Measurements from ENCODE around the gene KIAA0319L.

The KIAA0319L gene

GRCh38 chr1:35499231-35499630, 58.0 kb downstream of the KIAA0319L start:
- in situ Hi-C loops (cut with MboI; ENCODE audit: low sequenced_read_pairs, unreplicated experiment), result no loop called here
- no peak for TF ChIP-seq CTCF (IDR thresholded peaks at IDR 0.05; ENCODE audit: borderline replicate concordance, control extremely low read depth, extremely low read depth, insufficient read depth, missing control alignments)
- DNase-seq (ENCODE audit: low spot score), result no peak

- no peak for TF ChIP-seq CTCF (IDR thresholded peaks at IDR 0.05; ENCODE audit: borderline replicate concordance, control extremely low read depth, extremely low read depth, insufficient read depth, missing control alignments)
- no peak for DNase-seq (ENCODE audit: low spot score)
- in situ Hi-C loops (cut with MboI; ENCODE audit: low sequenced_read_pairs, unreplicated experiment), result no loop called here
Measured at GRCh38 chr1:35497571-35497970, 59.6 kb downstream of the KIAA0319L start.

- in situ Hi-C loops (cut with MboI; ENCODE audit: low sequenced_read_pairs, unreplicated experiment), result no loop called here
- TF ChIP-seq CTCF (IDR thresholded peaks at IDR 0.05; ENCODE audit: borderline replicate concordance, control extremely low read depth, extremely low read depth, insufficient read depth, missing control alignments), result no peak
- no peak for DNase-seq (ENCODE audit: low spot score)
Measured at GRCh38 chr1:35490250-35490649, 67.0 kb downstream of the KIAA0319L start.

GRCh38 chr1:35488336-35488735, 68.9 kb downstream of the KIAA0319L start:
- no peak for DNase-seq (ENCODE audit: low spot score)
- no peak for TF ChIP-seq CTCF (IDR thresholded peaks at IDR 0.05; ENCODE audit: borderline replicate concordance, control extremely low read depth, extremely low read depth, insufficient read depth, missing control alignments)
- in situ Hi-C loops (cut with MboI; ENCODE audit: low sequenced_read_pairs, unreplicated experiment), result no loop called here

- in situ Hi-C loops (cut with MboI; ENCODE audit: low sequenced_read_pairs, unreplicated experiment), result no loop called here
- no peak for TF ChIP-seq CTCF (IDR thresholded peaks at IDR 0.05; ENCODE audit: borderline replicate concordance, control extremely low read depth, extremely low read depth, insufficient read depth, missing control alignments)
- no peak for DNase-seq (ENCODE audit: low spot score)
Measured at GRCh38 chr1:35486858-35487408, 70.3 kb downstream of the KIAA0319L start.

GRCh38 chr1:35481229-35481628, 76.0 kb downstream of the KIAA0319L start:
- no peak for DNase-seq (ENCODE audit: low spot score)
- TF ChIP-seq CTCF (IDR thresholded peaks at IDR 0.05; ENCODE audit: borderline replicate concordance, control extremely low read depth, extremely low read depth, insufficient read depth, missing control alignments), result no peak
- in situ Hi-C loops (cut with MboI; ENCODE audit: low sequenced_read_pairs, unreplicated experiment), result no loop called here

- no peak for TF ChIP-seq CTCF (IDR thresholded peaks at IDR 0.05; ENCODE audit: borderline replicate concordance, control extremely low read depth, extremely low read depth, insufficient read depth, missing control alignments)
- in situ Hi-C loops (cut with MboI; ENCODE audit: low sequenced_read_pairs, unreplicated experiment), result no loop called here
- DNase-seq (ENCODE audit: low spot score), result no peak
Measured at GRCh38 chr1:35477870-35478269, 79.3 kb downstream of the KIAA0319L start.

All from GM13976 (cell line).